Measurements from ENCODE around the gene FHOD3.

FHOD3 gene

DNA sequence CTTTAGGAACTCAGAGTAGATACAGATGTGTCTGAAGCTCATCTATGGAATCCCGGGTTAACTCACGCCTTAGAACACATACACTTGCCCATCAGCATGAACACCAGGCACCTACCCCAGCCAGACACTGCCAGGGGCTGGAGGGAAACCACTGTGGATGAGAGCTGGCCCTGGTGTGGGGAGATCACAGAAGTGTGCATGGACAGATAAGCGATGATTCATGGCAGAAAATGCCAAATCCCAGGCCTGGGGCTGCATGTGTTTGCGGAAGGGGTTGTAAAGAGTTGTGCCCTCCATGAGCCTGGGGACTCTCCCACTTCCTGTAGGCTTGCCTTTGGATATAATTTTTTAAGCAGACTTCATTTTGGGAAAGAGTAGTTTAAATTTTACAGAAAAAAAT lies 193.4 kb downstream of the FHOD3 start:
- DNase-seq = no peak

DNA sequence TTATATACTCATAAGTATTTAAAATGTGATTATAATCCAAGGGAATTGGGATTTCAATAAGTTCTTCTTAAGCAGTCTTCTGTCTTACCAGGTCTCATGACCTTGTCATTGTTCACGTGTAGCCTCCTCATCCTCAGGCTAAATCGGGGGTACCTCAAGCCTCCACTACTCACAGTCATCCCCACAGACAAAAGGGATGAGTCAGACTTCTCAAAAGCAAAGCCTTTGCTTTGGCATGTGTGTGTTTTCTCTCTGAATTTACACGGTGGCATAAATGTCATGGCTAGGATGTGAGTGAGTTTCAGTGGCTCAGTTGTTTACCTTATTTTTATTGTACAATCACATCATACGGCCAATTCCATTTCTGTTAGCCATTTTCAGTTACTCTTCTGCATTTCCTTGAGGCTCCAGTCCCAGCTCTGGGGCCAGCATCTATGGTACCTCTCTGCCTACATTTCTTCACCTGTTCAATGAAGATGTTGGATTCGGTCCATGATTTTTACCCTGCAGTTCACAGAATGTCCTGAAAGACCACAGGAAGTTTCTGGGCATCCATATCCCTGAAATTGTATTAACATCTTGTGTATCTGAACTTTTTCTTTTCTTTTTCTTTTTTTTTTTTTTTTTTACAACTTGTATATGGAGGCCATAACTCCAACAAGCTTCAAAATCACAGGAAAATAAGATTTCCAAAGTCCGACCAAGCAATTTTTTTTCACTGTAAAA lies 195.3 kb downstream of the FHOD3 start:
- DNase-seq = no peak

DNA sequence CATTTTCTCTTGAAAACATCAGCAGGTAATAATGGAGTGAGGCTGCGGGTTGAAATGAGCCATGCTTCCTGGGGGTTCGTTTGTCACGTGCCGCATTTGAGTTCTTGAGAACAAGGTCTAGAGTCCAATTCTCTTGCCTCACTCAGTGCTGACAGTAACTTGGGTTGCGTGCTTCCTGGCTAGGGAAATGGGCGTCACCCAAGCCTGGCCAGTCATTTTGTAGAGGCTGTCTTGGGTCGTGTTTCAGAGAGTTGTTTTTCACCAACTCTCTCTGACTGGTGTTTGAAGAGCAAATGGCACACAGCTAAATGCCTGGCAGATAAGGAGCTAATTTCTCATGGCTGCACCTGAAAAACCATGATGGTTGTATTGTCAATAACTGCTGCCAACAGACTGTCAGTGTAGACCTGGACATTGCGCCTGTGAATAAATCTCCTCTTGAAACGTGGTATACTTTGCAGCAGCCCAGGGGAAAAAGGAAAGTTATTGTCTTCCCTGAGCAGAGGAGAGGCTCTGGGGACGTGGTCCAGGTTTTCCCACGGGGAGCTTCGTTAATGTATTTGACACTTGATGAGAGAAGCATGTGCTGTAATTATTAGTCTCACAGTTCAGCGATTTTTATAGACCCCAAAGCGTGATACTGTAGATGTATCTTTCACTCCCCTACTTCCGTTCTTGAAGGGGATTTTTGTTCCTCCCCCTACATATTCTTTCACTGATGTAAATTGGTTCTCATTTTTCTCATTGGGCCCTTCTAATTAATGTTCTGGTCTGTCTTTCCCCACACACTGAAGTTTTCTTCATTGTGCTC lies 196.0 kb downstream of the FHOD3 start:
- no peak for DNase-seq

DNA sequence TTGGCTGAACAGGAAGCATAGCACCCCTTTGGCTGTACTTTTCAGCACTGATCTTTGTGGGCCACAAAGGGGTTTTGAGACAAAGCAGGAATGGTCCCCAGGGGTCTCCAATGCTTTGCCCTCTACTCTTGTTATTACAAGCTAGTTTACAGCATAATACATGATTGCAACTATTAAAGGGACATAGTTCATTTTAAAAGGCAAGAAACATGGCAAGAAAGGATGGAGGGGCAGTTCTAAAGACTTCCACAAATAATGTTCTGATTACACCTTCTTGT lies 196.6 kb downstream of the FHOD3 start:
- DNase-seq = no peak

DNA sequence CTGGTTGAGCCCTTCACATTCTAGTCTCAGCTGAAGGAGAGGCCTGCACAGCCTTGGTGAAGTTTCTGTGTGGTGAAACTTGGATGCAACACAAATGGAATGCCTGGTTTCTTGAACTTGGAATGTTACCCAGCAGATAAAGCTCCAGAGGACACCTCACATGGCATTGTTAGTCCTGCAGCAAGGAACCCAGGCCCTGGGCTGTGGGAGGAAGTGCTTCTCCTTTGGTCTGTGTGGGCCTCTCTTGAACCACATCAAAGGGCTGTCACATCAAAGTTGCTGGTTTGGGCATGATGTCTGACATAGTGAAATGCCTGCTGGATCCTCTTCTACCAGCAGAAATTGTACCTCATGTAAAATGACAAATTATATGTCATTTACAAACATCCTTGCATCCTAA lies 198.5 kb downstream of the FHOD3 start:
- DNase-seq = no peak

DNA sequence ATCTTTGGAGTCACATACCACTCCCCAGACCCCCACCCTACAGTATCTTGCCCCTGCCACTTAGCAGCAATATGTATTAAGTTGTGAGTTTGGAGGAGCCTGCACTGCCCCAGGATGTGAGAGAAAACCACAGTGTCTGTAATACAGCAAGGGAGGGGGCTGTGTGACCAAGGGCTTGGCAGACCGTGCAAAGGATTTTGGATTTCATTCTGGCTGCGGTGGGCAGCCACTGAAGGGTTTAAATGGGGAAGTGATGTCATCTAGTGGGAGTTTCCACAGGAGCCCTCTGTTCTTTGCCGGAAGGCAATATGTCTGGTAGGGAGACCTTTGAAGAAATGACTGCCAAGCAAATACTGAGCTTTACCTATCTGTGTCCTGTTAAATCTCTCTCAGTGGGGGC lies 202.4 kb downstream of the FHOD3 start:
- DNase-seq = no peak

DNA sequence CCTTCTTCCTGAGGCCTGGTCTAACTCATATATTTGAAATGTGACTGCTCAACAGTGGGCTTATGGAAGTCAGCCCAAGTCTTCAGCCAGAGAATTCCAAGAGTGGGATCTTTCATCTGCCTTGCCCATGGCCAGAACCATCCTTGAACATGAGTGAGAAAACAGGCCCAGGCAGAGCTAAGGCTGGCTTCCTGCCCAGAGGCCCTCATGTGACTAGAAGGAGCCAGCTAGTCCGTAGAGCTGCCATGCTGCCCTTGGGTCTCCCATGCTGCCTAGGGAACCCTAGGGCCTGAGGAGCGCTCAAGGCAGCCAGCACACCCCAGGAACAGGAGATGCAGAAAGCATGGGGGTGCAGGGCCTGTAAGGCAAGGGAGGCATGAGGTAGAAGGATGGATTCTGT lies 203.6 kb downstream of the FHOD3 start:
- DNase-seq = no peak

DNA sequence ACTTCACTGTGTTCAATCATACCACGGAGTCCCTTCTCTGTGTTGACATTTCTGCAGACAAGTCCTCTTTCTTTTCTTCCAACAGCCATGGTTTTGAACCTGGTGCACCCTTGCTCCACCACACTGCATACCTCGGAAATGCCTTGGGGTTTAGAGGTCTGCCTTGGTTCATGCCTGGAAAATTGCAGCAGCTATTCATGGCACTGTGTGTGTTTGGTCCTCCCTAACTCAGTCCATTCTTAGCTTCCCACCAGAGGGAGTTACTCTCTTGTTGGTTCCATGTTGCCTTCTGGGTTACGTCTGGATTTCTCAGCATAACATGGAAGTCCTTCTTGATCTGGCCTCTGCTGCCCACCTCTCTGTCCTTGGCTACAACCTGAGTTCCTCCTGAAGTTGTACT lies 206.0 kb downstream of the FHOD3 start:
- DNase-seq = no peak

DNA sequence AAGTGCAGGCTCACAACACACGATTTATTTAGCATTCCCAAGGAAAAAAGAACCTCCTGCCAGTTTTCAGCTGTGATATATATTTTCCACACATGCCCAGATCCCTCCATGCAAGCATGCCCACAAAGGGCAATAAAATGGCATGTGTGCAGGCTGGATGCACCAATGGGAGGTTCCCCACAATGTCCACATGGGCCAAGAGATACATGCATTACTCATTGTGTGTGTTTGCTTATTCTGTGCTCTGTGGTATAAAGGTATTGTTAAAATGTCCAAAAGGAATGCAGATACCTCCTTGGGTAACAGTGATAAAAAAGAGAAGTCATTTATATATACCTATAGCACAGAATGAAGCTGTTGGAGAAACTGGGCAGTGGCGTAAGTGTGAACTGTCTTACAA lies 207.4 kb downstream of the FHOD3 start:
- no peak for DNase-seq

DNA sequence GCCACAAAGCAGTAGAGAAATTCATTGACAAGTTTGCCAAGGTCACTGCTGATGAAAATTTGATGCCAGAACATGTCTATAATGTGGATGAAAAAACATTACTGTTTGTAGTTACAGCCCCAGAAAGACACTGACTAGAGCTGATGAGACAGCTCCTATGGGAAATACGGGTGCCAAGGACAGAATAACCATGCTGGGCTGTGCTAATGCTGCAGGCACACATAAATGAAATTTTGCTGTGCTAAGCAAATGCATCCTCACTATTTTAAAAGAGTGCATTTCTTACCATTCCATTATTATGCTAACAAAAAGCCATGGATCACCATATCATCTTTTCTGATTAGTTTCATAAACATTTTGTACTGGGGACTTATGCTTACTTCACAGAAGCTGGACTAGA lies 208.2 kb downstream of the FHOD3 start:
- DNase-seq = no peak

DNA sequence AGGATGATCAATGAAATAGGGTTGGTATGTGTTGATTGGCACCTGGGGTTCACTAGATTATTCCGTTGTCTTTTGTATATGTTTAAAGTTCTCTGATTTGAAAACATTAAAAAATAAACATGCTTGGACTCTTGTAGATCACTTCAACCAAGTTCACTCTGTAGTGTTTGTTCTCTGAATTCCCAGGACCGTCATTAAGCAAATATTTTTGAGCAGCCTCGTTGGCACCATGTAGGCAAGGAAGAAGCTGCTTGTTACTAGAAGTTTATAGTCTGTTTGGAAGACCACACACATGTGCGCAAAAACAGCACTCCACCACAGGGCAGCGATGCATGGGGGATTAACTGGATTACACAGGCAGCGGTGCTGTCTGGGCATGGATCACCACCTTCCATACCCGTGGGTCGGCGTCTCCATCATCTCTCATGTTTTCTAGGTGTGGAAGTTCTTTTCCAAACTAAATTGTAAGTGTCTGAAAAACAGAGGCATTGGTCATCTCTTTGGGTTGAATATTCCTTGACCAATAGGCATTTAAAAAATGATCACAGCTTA lies 212.2 kb downstream of the FHOD3 start:
- no peak for DNase-seq

DNA sequence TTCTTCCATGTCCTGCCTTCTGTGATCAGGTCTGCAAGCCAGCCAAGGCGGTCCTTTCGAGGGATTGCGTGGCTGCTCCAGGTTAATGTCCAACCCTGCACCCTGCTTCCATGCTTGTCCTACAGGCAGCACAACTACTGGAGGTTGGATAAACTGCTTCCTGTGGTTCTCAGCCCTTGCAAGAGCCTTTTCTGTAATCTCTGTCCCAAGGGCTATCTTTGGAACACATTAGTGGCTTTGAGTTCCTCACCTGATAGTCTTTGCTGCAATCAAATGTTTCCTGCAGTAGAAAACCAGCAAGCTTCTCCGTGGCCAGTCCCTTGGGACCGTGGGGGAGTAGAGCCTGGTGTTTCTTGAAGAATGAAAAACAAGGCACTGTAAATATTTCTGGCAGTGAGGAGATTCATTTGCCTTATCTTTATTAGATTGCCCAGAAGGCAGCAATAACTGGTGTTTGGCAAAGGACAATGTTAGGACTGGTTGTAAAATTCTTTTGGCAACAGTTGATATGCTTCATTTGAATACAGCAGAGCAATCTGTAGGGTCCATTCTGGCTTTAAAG lies 214.4 kb downstream of the FHOD3 start:
- no peak for DNase-seq

DNA sequence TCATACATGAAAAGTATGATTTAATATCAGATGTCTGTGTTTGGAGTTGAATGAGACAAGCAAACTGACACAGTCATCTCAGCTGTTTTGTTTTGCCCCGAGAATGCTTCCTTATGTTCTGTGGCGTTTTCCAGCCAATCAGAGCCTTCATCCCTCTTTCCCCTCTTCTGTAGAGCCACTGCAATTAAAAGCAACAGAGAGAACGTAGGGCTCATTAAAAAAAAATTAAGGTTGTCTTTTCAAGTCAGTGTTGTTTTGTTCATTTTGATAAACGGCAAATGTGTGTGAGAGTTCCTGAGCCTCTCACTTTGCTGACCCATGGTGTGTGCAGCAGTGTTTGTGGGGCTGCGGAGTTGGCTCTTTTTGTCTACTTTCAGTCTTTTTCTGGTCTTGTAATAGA lies 216.0 kb downstream of the FHOD3 start:
- DNase-seq = no peak

DNA sequence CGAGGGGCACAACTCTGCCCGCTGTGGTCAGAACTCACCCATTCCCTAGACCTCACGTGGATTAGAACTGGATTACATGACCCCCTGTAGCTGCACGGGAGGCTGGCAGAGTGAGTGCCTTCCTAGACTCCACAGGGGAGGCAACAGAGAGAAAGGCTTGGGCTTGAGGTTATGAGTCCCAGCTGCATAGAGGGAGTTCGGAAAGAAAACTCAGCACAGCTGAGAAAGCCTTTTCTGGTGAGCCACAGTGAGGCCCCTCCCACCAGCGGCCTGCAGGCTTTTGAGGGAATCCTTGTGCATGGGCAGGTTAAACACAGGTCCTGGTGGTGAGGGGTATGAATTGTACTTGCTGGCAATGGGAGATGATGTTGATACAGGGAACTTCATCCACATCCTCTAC lies 217.3 kb downstream of the FHOD3 start:
- DNase-seq = no peak

DNA sequence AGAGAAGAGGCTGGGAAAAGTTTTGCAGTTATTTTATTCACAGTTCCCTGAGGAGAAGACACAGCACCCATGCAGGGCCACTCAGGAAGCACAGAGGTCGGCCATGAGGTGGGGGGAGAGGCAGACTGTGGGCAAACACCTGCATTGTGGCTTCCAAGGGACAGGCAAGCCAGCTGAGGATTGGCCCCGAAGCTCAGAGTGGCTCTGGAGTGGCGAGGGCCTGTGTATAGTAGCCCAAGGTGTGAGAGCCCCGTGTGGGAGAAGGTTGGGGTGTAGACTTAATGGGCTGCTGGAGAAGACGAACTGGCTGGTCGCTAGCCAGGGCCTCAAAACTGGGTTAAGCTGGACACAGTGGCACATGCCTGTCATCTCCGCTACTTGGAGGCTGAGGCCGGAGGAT lies 218.7 kb downstream of the FHOD3 start:
- no peak for DNase-seq

DNA sequence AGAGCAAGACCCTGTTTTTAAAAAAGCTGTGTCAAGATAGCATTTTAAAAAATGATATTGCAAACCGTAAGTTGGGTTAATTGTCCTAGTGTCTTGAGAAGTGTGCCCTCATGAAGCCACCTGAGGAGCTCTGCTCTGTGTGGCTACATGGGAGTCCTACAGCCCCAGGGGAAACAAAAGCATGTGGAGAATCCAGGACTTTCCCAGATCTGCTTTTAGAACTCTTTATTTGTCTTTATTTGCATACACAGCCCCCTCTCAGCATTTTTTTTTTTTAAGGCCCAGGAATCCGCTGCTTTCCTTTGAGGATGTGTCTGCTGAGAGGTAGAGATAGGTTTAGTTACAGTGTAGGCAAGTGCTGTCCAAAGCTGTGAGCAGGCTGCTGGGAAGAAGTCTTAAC lies 219.2 kb downstream of the FHOD3 start:
- no peak for DNase-seq

DNA sequence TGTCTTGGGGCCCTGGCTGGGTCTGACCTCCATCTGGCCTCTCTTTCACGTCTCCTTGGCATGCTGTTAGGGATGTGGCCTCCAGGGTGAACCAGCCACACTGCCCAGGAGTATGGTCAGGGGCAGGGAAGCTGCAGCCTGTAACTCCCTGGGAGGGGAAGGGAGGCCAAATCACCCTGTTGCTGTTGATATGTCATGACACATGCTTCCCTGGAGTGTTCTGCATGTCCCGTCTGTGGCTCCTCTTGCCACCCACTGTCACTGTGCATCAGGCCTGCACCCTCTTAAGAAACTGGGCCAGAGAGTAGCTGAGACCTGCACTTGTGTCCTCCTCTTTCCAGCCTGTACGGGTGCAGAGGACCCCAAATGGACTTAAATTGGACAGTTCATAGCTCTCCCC lies 221.3 kb downstream of the FHOD3 start:
- no peak for DNase-seq

DNA sequence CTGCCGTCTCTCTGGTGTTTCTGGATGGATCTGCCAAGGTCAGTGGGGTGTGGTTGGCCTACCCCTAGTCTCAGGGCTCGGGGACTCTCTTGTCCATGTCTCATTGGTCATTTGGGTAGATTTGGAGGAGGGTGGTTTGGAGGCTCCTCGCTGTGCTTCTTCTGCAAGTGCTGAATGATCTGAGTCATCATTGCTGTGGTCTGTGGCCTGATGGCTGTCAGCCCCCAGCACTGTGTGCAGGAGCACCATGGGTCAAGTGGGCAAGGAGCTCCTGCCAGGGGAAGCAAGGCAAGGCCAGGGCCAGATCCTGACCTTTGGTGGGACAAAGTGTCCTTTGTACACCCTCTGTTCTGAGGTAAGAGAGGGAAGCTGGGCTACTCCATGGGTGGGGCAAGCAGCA lies 221.8 kb downstream of the FHOD3 start:
- no peak for DNase-seq

DNA sequence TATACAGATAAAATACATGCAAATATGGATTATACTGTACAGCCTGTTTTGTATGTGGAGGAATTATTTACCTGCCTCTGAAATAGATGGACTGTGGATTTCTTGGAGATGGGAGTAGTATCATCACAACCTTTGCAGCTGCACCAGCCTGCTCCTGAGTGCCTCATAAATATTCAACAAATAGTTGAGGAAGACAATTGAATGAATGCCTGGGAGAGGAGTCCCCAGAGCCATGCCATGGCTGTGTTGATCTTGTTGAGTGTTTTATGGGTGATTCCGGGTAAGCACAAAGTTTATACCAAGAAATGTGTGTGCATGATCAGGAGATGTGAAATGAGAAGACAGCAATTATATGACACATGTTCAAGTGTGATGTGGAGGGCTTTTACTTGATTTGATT lies 225.0 kb downstream of the FHOD3 start:
- no peak for DNase-seq

DNA sequence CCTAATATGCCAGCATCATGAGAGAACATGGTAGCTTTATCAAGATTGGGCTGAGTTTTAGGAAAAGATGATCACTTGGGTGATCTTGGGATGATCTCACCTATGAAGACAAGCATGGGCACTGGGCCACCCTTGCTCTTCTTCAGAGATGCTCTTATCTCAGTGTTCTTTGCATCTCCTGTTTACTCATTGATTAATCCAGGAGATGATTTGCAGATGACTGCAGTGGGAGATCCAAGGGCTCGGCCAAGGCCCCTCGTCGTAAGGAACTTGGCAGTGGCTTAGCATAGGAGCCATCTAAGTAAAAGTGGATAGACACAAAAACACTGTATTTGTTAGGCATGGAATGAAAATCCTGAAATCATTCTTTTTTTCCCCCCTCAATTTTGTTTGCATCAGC lies 228.4 kb downstream of the FHOD3 start:
- DNase-seq = no peak

DNA sequence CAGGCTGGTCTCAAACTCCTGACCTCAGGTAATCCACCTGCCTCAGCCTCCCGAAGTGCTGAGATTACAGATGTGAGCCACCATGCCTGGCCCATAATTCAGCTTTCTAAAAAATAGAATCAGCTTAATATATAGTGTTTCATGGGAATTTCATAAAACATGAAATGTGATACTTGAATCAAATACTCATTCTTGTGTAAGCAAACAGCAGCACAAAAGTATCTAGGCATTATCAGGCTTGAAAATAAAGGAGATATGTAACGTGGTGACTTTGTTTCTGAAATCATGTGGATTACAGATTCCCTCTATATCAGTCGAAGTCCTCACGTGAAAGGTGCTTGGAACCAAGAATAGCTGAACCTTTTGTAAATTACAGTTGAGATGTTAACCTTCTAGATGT lies 229.1 kb downstream of the FHOD3 start:
- no peak for DNase-seq

DNA sequence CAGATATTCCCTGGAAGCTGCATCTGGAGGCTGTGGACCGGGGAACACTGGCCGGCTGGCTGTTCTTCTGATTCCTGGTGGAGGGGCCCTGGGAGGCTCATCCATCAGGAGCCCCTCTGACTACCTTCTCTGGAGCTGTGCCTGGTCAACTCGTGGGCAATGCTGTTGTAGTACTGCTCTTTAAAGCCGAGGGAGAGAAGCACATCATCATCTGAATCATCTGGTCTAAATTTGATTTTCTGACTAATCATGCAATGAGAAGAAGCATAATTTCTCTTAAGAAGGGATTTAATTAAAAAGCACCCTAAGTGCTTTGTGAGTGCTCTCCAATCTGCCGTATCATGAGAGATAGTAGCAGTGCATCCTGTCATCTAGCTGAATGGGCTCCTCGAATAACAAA lies 229.5 kb downstream of the FHOD3 start:
- no peak for DNase-seq

DNA sequence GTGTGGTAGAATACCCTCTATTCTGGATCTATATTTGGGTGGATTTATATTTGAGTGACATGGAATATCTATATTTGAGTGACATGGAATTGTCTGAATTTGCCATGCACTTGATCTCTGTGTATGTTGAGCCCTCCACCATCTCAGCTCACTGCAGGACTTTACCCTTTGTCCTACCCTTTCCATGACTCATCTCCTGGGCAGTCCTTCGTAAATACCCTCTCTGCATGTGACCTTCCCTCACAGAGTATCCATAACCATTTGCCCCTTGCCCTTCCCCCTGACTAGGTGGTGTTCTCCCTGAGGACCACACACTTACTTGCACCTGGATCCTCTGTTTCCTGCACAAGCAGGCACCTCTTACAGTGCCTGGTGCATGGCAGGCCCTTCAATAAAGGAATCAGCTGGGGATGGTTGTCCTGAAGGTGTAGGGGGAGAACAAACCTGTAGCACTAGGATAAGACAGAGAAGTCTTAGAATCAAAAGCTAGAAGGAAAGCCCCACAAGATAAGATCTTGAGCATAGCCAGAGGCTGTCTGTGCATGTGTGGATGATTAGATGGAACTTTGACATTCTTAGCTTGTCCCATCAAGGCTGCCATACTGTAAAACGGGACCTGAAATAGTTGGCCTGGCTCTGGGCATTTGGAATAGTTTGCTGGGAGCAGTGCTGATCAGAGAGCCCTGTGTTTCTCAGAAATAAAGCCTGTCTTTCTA lies 230.4 kb downstream of the FHOD3 start:
- no peak for DNase-seq

DNA sequence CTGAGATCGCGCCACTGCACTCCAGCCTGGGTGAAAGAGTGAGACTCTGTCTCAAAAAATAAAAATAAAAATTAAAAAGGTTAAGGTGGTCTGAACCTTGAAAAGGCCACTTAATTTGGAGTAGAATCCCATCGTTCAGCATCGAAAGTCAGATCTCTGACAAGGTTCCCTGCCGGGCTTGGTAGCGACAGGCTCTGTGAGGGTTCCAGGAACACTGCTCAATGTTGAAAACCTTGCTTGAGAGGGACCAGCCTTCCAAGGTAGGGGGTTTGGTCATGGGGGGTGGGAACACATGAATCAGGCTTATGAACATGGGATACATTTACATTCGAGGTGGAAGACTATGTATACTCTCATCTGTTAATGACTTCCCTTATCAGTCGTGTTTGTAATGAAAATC lies 232.2 kb downstream of the FHOD3 start:
- no peak for DNase-seq
